NOMO-1 treated with DMSO at 0.1 percent for 48 hours (cell line): ENCODE data around the gene LIPG.
"Not testable (repeated sequence)": the region's sequence is repeated elsewhere in the genome, so short reads cannot be mapped to it uniquely, and the experiment has no call there.

Experiments used
- DNase-seq: peaks from one replicate; lab custom pipeline; 2025; ENCODE audit not compliant: unreplicated experiment; lab: John Stamatoyannopoulos, UW

Gene LIPG

DNA sequence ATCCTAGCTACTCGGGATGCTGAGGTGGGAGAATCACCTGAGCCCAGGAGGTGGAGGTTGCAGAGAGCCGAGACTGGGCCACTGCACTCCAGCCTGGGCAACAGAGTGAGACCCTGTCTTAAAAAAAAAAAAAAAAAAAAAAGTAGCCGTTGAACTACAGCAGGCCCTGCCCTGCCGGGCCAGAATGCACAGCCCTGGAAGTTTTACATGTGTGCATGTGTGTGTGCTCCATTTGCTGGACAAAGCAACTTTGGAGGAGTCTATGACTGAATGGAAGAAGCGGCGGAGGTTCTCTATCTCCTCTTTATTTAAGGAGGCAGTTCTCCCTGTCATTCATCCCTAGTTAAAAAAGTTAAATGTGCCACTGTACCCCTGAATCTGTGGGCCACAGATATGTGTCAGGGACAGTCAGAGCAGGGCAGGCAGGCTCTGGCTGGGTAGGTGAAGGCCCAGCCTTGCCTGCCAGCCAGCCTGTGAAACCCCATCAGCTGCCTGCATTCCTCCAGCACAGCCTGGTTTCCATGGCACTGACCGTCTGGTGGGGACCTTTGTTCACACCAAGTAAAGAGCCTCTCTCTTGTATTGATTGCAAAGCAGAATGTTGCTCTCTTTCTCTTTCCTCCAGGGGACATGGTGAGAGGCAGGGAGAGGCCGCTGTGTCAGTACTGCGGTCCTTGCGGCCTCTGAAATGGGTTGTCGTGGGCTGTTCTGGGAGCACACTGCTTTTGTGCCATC is 10.9 kb downstream of the LIPG start:
- no peak for DNase-seq

- no peak for DNase-seq
Observed at GRCh38 chr18:49573835-49574234, 12.0 kb downstream of the LIPG start.

DNA sequence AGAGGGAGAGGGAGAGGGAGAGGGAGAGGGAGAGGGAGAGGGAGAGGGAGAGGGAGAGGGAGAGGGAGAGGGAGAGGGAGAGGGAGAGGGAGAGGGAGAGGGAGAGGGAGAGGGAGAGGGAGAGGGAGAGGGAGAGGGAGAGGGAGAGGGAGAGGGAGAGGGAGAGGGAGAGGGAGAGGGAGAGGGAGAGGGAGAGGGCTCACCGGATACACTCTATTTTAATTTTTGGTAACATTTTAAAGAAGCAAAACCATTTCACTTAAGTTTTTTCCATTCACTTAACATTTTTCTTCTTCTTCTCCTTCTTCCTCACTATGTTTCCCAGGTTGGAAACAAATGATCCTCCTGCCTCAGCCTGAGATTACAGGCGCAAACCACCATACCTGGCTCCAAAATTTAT is 17.2 kb downstream of the LIPG start:
- DNase-seq, result not testable (repeated sequence)

DNA sequence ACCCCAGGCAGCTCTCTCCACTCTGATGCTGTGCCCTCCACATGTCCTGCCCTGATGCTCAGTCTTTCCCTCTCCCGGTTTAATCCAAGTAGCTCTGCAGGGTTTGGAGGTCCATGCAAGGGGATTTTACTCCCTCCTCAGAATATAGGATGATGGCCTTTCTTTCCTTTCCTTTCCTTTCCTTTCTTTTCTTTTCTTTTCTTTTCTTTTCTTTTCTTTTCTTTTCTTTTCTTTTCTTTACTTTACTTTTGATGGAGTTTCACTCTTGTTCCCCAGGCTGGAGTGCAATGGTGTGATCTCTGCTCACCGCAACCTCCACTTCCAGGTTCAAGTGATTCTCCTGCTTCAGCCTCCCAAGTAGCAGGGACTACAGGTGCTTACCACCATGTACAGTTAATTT is 17.7 kb downstream of the LIPG start:
- DNase-seq, result not testable (repeated sequence)

DNA sequence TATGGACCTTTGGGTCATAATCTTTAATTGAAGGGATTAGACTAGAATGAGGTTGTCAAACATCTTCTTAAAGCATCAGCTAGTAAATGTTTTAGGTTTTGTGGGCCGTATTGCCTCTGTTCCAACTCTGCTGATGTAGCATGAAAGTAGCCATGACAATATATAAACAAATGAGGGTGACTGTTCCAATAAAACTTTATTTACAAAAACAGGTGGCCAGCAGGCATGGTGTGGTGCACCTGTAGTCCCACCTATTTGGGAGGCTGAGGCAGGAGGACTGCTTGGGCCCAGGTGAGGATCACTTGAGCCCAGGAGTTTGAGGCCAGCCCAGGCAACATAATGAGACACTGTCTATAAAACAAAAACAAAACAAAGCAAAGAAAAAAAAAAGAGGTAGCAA is 18.4 kb downstream of the LIPG start:
- no peak for DNase-seq

DNA sequence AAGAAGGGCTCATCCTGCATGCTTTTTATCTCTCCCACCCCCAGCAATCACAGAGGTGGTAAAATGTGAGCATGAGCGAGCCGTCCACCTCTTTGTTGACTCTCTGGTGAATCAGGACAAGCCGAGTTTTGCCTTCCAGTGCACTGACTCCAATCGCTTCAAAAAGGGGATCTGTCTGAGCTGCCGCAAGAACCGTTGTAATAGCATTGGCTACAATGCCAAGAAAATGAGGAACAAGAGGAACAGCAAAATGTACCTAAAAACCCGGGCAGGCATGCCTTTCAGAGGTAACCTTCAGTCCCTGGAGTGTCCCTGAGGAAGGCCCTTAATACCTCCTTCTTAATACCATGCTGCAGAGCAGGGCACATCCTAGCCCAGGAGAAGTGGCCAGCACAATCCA is 19.5 kb downstream of the LIPG start:
- peak; percentile 71 for DNase-seq

DNA sequence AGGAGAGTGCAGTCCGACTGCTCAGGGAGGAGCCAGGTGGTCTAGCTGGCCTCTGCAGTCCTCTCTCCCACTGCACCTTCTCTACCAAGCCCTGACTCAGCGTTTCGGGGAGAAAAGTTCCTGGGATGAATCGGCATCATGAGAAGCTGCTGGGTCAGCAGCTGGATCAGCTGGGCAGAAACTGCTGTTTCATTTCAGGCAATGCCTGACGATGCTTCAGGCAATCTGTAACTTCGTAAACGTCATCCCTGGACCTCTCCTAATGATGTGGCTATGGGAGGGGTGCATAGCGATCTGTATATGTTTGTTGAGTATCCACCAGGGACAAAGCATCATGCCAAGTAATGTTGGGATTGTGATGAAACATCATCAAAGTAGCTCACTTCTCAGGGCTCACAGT is 20.7 kb downstream of the LIPG start:
- DNase-seq, result no peak

- DNase-seq, result no peak
Observed at GRCh38 chr18:49584394-49584793, 22.5 kb downstream of the LIPG start.

- not testable (repeated sequence) for DNase-seq
Observed at GRCh38 chr18:49584951-49585350, 23.1 kb downstream of the LIPG start.

- no peak for DNase-seq
Observed at GRCh38 chr18:49585781-49586663, 24.2 kb downstream of the LIPG start.

- DNase-seq, result no peak
Observed at GRCh38 chr18:49588171-49588570, 26.3 kb downstream of the LIPG start.

DNA sequence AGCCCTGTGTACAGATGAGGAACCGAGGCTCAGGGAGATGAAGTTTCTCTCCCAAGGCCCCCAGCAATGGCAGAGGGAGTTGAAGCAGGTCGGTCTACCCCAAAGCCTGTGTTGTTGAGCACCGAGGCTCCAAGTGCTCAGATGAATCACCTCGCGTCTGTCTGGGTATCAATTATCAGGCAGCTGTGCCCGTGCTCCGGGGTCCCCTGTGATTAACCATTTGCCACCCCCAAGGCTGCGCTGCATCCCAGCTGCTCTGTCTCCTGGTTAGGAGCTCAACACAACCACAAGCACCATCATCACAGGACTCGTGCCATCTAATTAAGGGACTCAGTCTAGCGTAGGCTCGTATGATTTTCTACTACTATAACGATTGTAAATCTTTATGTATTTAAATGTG is 27.1 kb downstream of the LIPG start:
- no peak for DNase-seq

- DNase-seq, result no peak
Observed at GRCh38 chr18:49590608-49591007, 28.8 kb downstream of the LIPG start.

DNA sequence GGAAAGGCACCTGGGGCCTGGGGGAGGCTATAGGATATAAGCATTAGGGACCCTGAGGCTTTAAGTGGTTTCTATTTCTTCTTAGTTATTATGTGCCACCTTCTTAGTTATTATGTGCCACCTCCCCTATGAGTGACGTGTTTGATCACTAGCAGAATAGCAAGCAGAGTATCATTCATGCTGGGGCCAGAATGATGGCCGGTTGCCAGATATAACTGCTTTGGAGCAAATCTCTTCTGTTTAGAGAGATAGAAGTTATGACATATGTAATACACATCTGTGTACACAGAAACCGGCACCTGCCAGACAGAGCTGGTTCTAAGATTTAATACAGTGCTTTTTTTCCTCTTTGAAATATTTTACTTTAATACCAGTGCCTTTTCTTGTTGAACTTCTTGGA is 29.4 kb downstream of the LIPG start:
- DNase-seq, result no peak

DNA sequence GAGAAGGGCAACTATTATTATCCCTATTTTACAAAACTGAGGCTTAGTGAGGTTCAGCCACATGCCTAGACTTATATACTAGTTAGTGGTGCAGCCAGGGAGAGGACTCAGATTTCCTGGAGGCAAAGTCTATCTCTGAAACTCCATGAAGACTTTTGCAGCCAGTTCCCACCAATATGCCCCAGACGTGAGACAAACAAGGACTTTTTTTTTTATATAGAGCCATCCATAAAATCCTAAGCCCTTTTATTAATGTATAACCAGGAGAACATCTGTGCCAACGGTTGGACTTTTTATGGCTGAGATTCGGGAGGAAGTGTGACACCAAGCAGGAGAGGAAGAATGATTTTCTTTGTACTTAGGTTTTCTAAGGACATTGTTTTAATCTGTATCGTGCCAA is 29.9 kb downstream of the LIPG start:
- DNase-seq, result no peak

DNA sequence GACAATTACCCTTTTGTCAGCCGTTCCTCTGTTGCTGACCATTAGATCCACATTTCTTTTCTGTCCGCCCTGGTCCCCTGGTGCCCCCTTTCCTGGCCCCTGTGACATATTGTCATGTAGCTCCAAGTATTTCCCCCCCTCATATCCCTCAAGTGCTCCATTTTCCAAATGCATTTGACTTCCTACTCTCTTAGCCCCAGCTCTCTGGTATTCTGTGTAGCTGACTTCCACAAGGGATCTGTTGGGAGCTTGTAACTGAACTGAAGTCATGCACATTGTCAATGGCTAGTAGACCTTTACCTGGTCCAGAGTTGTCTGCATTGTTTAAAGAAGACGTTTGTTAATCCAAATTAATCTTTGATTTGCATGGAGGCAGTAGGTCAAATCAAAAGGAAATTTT is 34.8 kb downstream of the LIPG start:
- no peak for DNase-seq

DNA sequence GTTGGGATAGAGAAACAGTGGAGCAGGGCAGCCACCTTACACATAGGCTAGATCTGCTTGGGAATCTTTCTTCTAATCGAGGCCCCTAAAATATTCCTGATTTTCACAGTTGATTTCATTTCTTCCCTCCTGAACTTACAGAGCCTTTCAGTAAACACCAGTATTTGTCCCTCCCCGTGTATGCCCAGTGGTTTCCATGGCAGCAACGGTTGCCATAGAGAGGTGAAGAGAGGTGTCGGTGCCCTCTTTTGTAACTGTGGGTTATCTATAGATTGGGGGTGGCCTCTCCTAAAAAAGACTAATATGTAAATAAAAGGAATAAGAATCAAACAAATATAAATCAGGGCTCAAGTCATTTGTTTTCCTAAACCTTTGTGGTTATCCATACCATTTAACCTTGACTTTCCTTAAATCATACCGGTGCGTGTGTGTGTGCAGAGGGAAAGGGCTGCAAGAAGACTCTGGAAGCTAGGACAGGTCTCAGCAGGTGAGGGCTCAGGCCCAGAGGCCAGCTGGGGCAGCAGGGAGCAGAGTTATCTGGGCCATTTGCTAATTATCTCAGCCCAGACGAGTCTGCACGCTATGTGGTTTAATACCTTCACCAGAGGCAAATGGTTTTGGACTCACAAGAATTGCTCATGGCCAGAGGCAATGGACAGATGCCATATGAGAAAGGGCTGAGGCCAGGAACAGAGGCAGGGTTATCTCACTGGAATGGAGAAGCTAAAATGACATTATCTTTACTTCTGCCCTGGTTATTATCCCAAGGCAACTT is 35.5 kb downstream of the LIPG start:
- DNase-seq, result no peak

GRCh38 chr18:49601211-49601610 is 39.4 kb downstream of the LIPG start:
- DNase-seq, result no peak

- no peak for DNase-seq
Observed at GRCh38 chr18:49608366-49609255, 46.8 kb downstream of the LIPG start.

GRCh38 chr18:49609256-49610021 is 47.6 kb downstream of the LIPG start:
- no peak for DNase-seq
